H9 (cell line): ENCODE measurements around the gene GTPBP6. TPM values are rescaled to one million over a fixed set of nuclear protein-coding genes. Genes with fewer than 3 reads are reported as not detected.

Experiments
- DNase-seq: peaks from one replicate; pipeline ENCODE4 v3.0.0-alpha.2; 2017
- H2AFZ ChIP-seq: one replicate; pipeline ENCODE4 v1.6.1; 2013; ENCODE audit warnings: mild to moderate bottlenecking, low read length, control low read depth, moderate library complexity
- H2AK5ac ChIP-seq: 2 replicates; pipeline ENCODE4 v1.6.1; 2013; ENCODE audit warnings: low read length, control low read depth, mixed read lengths; ENCODE audit not compliant: insufficient read length
- H2BK120ac ChIP-seq: one replicate; pipeline ENCODE4 v1.6.1; 2013; ENCODE audit warnings: low read depth, mild to moderate bottlenecking, low read length, control low read depth, inconsistent platforms; ENCODE audit not compliant: poor library complexity, severe bottlenecking
- H2BK12ac ChIP-seq: 2 replicates; pipeline ENCODE4 v1.6.1; 2013; ENCODE audit warnings: low read length, control low read depth, mixed read lengths, low read depth; ENCODE audit not compliant: insufficient read length
- H2BK15ac ChIP-seq: 2 replicates; pipeline ENCODE4 v1.6.1; 2013; ENCODE audit warnings: low read depth, low read length, control low read depth
- H2BK20ac ChIP-seq: one replicate; pipeline ENCODE4 v1.6.1; 2013; ENCODE audit warnings: low read depth, mild to moderate bottlenecking, low read length, control low read depth, inconsistent platforms; ENCODE audit not compliant: poor library complexity, severe bottlenecking
- H2BK5ac ChIP-seq: 2 replicates; pipeline ENCODE4 v1.6.1; 2013; ENCODE audit warnings: low read length, control low read depth, mixed read lengths; ENCODE audit not compliant: insufficient read length
- H3K14ac ChIP-seq: 2 replicates; pipeline ENCODE4 v1.6.1; 2013; ENCODE audit warnings: low read length, control low read depth; ENCODE audit not compliant: insufficient read depth
- H3K18ac ChIP-seq: 2 replicates; pipeline ENCODE4 v1.6.1; 2013; ENCODE audit warnings: low read depth, mild to moderate bottlenecking, mixed read lengths, low read length, control low read depth; ENCODE audit not compliant: insufficient read length
- H3K23ac ChIP-seq: 2 replicates; pipeline ENCODE4 v1.6.1; 2013; ENCODE audit warnings: low read length, control low read depth, mixed read lengths, low read depth; ENCODE audit not compliant: insufficient read length
- H3K23me2 ChIP-seq: 2 replicates; pipeline ENCODE4 v1.6.1; 2013; ENCODE audit warnings: low read depth, mild to moderate bottlenecking, mixed read lengths, low read length, control low read depth; ENCODE audit not compliant: insufficient read length, poor library complexity, severe bottlenecking
- H3K27ac ChIP-seq: 2 replicates; pipeline ENCODE4 v1.5.1; 2013; ENCODE audit warnings: low read length, control low read depth, mixed read lengths, low read depth; ENCODE audit not compliant: insufficient read length
- H3K27me3 ChIP-seq: 2 replicates; pipeline ENCODE4 v1.6.1; 2013; ENCODE audit warnings: low read length, control low read depth, inconsistent platforms; ENCODE audit not compliant: insufficient read depth
- H3K4ac ChIP-seq: 2 replicates; pipeline ENCODE4 v1.6.1; 2013; ENCODE audit warnings: low read depth, mild to moderate bottlenecking, control low read depth, inconsistent platforms, low read length, moderate library complexity
- H3K4me1 ChIP-seq: 2 replicates; pipeline ENCODE4 v1.6.1; 2013; ENCODE audit warnings: low read length, control low read depth, inconsistent platforms; ENCODE audit not compliant: insufficient read depth
- H3K4me2 ChIP-seq: 2 replicates; pipeline ENCODE4 v1.6.1; 2013; ENCODE audit warnings: low read length, control low read depth, mixed read lengths; ENCODE audit not compliant: insufficient read length, insufficient read depth
- H3K56ac ChIP-seq: 2 replicates; pipeline ENCODE4 v1.6.1; 2013; ENCODE audit warnings: low read depth, mild to moderate bottlenecking, mixed read lengths, low read length, control low read depth; ENCODE audit not compliant: insufficient read length
- H3K79me1 ChIP-seq: 2 replicates; pipeline ENCODE4 v1.6.1; 2013; ENCODE audit warnings: low read depth, mild to moderate bottlenecking, moderate library complexity, low read length, control low read depth, inconsistent platforms; ENCODE audit not compliant: insufficient read depth, poor library complexity, severe bottlenecking
- H3K79me2 ChIP-seq: 2 replicates; pipeline ENCODE4 v1.6.1; 2013; ENCODE audit warnings: low read length, control low read depth, inconsistent platforms; ENCODE audit not compliant: insufficient read depth
- H3K9ac ChIP-seq: 2 replicates; pipeline ENCODE4 v1.6.1; 2013; ENCODE audit warnings: low read length, control low read depth, mixed read lengths; ENCODE audit not compliant: insufficient read length; ENCODE audit errors: extremely low read depth
- H3K9me3 ChIP-seq: one replicate; pipeline ENCODE4 v1.6.1; 2013; ENCODE audit warnings: low read depth, low read length, inconsistent platforms; ENCODE audit not compliant: control insufficient read depth
- H3T11ph ChIP-seq: one replicate; pipeline ENCODE4 v1.6.1; 2013; ENCODE audit warnings: mild to moderate bottlenecking, low read length, control low read depth, inconsistent platforms
- H4K20me1 ChIP-seq: one replicate; pipeline ENCODE4 v1.6.1; 2013; ENCODE audit not compliant: control insufficient read depth, insufficient read length, insufficient read depth
- H4K5ac ChIP-seq: 2 replicates; pipeline ENCODE4 v1.6.1; 2013; ENCODE audit warnings: low read depth, mild to moderate bottlenecking, mixed read lengths, low read length, control low read depth; ENCODE audit not compliant: insufficient read length
- H4K8ac ChIP-seq: replicated peaks from 2 replicates; pipeline ENCODE4 v1.6.1; 2013; ENCODE audit warnings: low read length, control low read depth, mixed read lengths, low read depth; ENCODE audit not compliant: insufficient read length
- H4K91ac ChIP-seq: 2 replicates; pipeline ENCODE4 v1.6.1; 2013; ENCODE audit warnings: low read depth, mild to moderate bottlenecking, moderate library complexity, mixed read lengths, low read length, control low read depth; ENCODE audit not compliant: insufficient read length
- H3K27ac Mint-ChIP-seq, 3 experiments: 2 replicates in 2 of 3; 3 replicates in 1 of 3; pipeline ENCODE4 v1.8.0; 2020 to 2021; ENCODE audit warnings: mixed read lengths in 3 of 3, mild to moderate bottlenecking in 1 of 3, moderate library complexity in 1 of 3
- H3K27me3 Mint-ChIP-seq: 2 replicates; pipeline ENCODE4 v1.8.0; 2021; ENCODE audit warnings: low read depth, mild to moderate bottlenecking, moderate library complexity, mixed read lengths
- H3K36me3 Mint-ChIP-seq, 3 experiments: 2 replicates in 2 of 3; 3 replicates in 1 of 3; pipeline ENCODE4 v1.8.0; 2020 to 2021; ENCODE audit warnings: low read depth in 3 of 3, mixed read lengths in 3 of 3; ENCODE audit not compliant: insufficient read depth in 1 of 3
- H3K4me1 Mint-ChIP-seq, 2 experiments: 2 replicates each; pipeline ENCODE4 v1.8.0; 2020; ENCODE audit warnings: mixed read lengths in 2 of 2
- H3K4me3 Mint-ChIP-seq, 2 experiments: 2 replicates in 1 of 2; 3 replicates in 1 of 2; pipeline ENCODE4 v1.8.0; 2020 to 2021; ENCODE audit warnings: mild to moderate bottlenecking in 2 of 2, mixed read lengths in 2 of 2, moderate library complexity in 1 of 2
- H3K9me3 Mint-ChIP-seq, 2 experiments: 2 replicates in 1 of 2; 3 replicates in 1 of 2; pipeline ENCODE4 v1.8.0; 2020; ENCODE audit warnings: mild to moderate bottlenecking in 2 of 2, mixed read lengths in 2 of 2, moderate library complexity in 1 of 2
- WGBS: extraction: QIAGEN DNeasy Blood & Tissue Kit; methylation state at CpG from one replicate; pipeline ENCODE4 v1.1.7; 2013; ENCODE audit warnings: missing lambda C conversion rate, low lambda C conversion rate, mixed read lengths; ENCODE audit not compliant: insufficient read length; ENCODE audit errors: extremely low coverage; 5-methylcytosine and 5-hydroxymethylcytosine counted together
- total RNA-seq: library from RNA; stranded (reverse); gene quantifications from 2 replicates; pipeline ENCODE4 v1.2.1, GENCODE V29; 2021
- TF ChIP-seq, protein P1 (sequence below): fragments of 200-600 bp; sonication (generic); conservative IDR thresholded peaks from 3 replicates; pipeline ENCODE4 v1.8.0; 2021; ENCODE audit warnings: antibody characterized with exemption, mild to moderate bottlenecking

The GTPBP6 gene
- total RNA-seq, 1 experiment from 2014 or later: 64.0 TPM

DNA sequence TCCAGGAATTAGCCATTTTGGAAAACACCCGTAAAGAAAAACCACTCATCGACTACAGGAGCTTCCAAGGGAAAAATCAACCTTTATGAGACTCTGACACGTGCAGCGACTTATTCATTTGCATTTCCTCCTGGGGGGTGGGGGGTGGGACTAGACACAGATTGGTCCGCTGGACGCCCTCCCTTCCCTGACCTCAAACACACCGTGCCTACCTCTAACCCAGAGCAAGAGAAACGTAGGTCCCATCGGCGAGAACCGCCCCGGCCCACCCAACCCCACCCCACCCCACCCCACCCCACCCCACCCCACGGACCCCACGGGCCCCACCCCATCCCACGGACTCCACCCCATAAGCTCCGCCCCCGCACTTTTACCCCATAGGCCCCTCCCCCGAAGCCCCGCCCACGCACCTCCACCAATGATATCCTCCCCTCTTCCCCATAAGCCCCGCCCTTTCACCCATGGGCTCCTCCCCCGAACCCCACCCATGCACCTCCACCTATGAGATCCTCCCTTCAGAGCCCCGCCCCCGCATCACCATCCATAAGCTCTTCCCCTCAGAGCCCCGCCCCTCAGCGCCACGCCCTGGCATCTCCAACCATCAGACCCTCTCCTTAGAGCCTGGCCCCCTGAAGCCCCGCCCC is 1.1 kb downstream of the GTPBP6 start:
- Mint-ChIP-seq H3K27me3 (peaks cover 2% of the 10 kb centered on the region; the same call in 1 of the 2 replicates), H3K27ac (peak overlapping the region in 2 of 3 experiments; percentile 32 to 99; a peak in 2 of 7 replicates), H3K4me3 (peak overlapping the region; percentile 90 to 94), H3K4me1 (peaks cover 6 to 11% of the 10 kb centered on the region in 2 experiments), H3K36me3 (peaks cover 7 to 17% (median 16%) of the 10 kb centered on the region in 3 experiments), H3K9me3 (no peaks in the 10 kb centered on the region)
- Histone ChIP-seq H3K4me2 (peak overlapping the region; percentile 24), H3K4ac (no peak overlapping the region), H3K79me1 (peaks cover 4% of the 10 kb centered on the region), H3K23me2 (peaks cover 11% of the 10 kb centered on the region), H4K5ac (no peak overlapping the region), H3K27me3 (no peaks in the 10 kb centered on the region), H3K27ac (no peak overlapping the region), H4K91ac (no peak overlapping the region), H3K18ac (no peak overlapping the region), H2AFZ (no peak overlapping the region), H3K9me3 (no peaks in the 10 kb centered on the region), H2BK15ac (no peak overlapping the region), H4K20me1 (no peaks in the 10 kb centered on the region), H4K8ac (no peak overlapping the region), H3K79me2 (no peaks in the 10 kb centered on the region), H2AK5ac (no peak overlapping the region), H2BK20ac (no peak overlapping the region), H3T11ph (no peak overlapping the region), H3K56ac (no peak overlapping the region), H3K23ac (no peak overlapping the region), H2BK12ac (no peak overlapping the region), H2BK120ac (no peak overlapping the region), H3K4me1 (no peaks in the 10 kb centered on the region), H3K9ac (no peak overlapping the region), H3K14ac (no peak overlapping the region), H2BK5ac (no peak overlapping the region)
- TF ChIP-seq, protein P1, sequence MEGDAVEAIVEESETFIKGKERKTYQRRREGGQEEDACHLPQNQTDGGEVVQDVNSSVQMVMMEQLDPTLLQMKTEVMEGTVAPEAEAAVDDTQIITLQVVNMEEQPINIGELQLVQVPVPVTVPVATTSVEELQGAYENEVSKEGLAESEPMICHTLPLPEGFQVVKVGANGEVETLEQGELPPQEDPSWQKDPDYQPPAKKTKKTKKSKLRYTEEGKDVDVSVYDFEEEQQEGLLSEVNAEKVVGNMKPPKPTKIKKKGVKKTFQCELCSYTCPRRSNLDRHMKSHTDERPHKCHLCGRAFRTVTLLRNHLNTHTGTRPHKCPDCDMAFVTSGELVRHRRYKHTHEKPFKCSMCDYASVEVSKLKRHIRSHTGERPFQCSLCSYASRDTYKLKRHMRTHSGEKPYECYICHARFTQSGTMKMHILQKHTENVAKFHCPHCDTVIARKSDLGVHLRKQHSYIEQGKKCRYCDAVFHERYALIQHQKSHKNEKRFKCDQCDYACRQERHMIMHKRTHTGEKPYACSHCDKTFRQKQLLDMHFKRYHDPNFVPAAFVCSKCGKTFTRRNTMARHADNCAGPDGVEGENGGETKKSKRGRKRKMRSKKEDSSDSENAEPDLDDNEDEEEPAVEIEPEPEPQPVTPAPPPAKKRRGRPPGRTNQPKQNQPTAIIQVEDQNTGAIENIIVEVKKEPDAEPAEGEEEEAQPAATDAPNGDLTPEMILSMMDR: no peak
- no peak for DNase-seq
- no CpG with 5 or more reads among the region's 28 CpGs for WGBS
